ENCODE results near the gene ZNF695. TPM values are rescaled to one million over a fixed set of nuclear protein-coding genes. Genes with fewer than 3 reads are reported as not detected.

The ZNF695 gene
- total RNA-seq, 2 experiments from 2014 or later = 0.43 to 0.63 TPM

Other genes with a start within 250 kb of the ZNF695 start
- gene AHCTF1, start 76.1 kb downstream of the ZNF695 start, total RNA-seq = 10 to 100 TPM; 26.9 to 27.8 TPM
- gene ZNF670, start 70.8 kb upstream of the ZNF695 start, total RNA-seq = 1 to 10 TPM; 1.4 TPM
- gene ZNF669, start 96.3 kb upstream of the ZNF695 start, total RNA-seq = 10 to 100 TPM; 10.3 to 11.6 TPM
- 10 to 100 TPM; 12.3 to 14.6 TPM for gene ZNF124, start 164.0 kb upstream of the ZNF695 start, total RNA-seq
- gene VN1R5, start 248.0 kb upstream of the ZNF695 start, total RNA-seq = not detected